Measurements from ENCODE around the gene VAV2.

- TF ChIP-seq CTCF (IDR thresholded peaks at IDR 0.05) = no peak
- no peak for TF ChIP-seq ZFX (IDR thresholded peaks at IDR 0.05; ENCODE audit: borderline replicate concordance)
These were observed 161.8 kb downstream of the VAV2 start for GRCh38 chr9:133830310-133830709.
